ENCODE results near the gene PLEKHG4B. TPM values are rescaled to one million over a fixed set of nuclear protein-coding genes. Genes with fewer than 3 reads are reported as not detected.

The PLEKHG4B gene
- total RNA-seq, 1 experiment from 2014 or later = not detected

DNA sequence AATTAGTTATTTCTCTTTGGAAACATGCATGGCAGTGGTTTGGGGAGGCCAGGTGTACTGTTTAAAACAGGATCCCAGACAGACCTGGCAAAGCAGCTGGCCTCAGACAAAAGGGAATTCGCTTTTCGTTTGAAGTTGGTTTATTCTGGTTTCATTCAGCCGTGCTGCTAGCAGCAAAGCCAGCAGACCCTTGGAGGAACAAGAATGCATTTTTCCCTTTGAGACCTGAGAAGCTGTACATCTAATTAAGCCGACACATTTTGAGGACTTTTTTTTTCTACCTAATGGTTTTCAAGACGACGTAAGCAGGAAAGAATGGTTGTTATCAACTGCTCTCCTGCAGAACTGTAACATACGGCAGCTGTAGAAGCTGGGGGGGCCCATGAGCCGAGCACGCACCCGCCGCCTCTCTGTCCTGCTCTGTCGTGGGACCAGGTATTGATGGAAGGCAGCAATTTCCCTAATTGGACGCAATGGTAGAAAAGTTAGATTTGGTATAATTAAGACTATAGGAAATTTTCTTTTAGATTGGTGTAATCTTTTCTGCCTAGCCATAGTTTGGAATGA is 13.6 kb downstream of the PLEKHG4B start:
- Histone ChIP-seq H3K4me3 (no peak overlapping the region), H3K27me3 (peaks cover 30% of the 10 kb centered on the region), H3K9me3 (no peaks in the 10 kb centered on the region), H3K36me3 (no peaks in the 10 kb centered on the region)
- DNase-seq = no peak

DNA sequence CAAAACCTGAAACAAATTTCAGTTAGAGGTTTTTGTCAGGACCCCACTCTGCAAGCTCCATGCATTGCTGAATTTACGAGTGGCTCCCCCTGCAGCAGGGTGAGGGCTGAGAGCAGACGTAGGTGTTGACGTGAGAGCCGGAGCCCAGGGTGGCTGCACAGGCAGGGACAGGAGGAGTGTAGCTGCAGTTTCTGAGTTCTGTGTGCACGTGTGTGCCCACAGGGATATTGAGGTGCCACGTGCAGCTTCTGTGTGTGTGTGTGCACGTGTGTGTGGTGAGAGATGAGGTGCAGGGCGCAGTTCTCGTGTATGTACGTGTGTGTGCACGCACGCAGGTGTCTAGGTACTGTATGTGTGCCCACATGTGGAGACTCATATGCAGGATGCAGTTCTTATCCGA is 14.6 kb downstream of the PLEKHG4B start:
- no peak overlapping the region for H3K4me3 ChIP-seq

DNA sequence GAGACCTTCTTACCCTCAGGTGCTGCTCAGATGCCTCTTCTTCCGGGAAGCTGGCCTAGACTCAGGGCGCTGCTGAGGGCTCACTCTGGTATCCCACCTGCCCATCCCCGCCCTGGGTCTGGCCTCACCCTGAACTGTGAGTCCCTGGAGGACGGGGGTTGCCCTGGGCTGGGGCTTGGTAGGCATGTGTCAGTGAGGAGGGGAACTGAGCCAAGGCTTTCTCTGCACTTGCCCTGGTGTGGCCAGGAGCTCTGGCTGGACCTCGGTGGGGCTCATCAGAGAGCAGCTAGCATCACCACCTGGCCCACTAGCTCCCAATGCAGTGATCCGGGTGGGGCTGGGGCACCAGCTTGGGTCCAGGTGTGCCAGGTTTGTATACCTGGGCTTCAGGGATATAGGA is 15.6 kb downstream of the PLEKHG4B start:
- DNase-seq = no peak
- peaks cover 29% of the 10 kb centered on the region for H3K27me3 ChIP-seq
- H3K4me3 ChIP-seq = no peak overlapping the region
- no peaks in the 10 kb centered on the region for H3K9me3 ChIP-seq
- H3K36me3 ChIP-seq = no peaks in the 10 kb centered on the region

More for the DNA sequence above, 14.6 kb downstream of the PLEKHG4B start:
- H3K9me3 ChIP-seq = no peaks in the 10 kb centered on the region
- H3K27me3 ChIP-seq = peaks cover 30% of the 10 kb centered on the region
- no peaks in the 10 kb centered on the region for H3K36me3 ChIP-seq
- no peak for DNase-seq

DNA sequence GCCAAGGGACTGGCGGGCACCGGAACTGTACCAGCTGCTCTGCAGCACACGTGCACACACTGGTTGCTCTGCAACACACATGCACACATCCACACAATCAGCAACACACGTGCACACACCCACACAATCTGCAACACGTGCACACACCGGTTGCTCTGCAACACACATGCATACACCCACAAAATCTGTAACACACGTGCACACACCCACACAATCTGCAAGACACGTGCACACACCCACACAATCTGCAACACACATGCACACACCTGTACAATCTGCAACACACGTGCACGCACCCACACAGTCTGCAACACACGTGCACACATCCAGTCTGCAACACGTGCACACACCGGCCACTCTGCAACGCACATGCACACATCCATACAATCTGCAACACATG is 17.9 kb downstream of the PLEKHG4B start:
- DNase-seq = no peak
- no peak overlapping the region for H3K4me3 ChIP-seq
- H3K9me3 ChIP-seq = no peaks in the 10 kb centered on the region
- H3K27me3 ChIP-seq = peaks cover 12% of the 10 kb centered on the region
- no peaks in the 10 kb centered on the region for H3K36me3 ChIP-seq

DNA sequence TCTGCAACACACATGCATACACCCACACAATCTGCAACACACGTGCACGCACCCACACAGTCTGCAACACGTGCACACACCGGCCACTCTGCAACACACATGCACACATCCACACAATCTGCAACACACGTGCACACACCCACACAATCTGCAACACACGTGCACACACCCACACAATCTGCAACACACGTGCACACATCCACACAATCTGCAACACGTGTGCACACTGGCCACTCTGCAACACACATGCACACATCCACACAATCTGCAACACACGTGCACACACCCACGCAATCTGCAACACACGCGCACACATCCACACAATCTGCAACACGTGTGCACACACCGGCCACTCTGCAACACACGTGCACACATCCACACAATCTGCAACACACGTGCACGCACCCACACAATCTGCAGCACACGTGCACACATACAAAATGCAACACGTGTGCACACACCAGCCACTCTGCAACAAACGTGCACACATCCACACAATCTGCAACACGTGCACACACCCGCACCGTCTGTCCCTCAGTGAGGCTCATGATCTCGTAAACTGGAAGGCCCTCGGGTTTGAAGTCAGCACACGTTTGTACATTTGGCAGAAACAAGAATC is 18.4 kb downstream of the PLEKHG4B start:
- DNase-seq = no peak
- Histone ChIP-seq H3K36me3 (no peaks in the 10 kb centered on the region), H3K9me3 (no peaks in the 10 kb centered on the region), H3K27me3 (peaks cover 6% of the 10 kb centered on the region), H3K4me3 (no peak overlapping the region)

DNA sequence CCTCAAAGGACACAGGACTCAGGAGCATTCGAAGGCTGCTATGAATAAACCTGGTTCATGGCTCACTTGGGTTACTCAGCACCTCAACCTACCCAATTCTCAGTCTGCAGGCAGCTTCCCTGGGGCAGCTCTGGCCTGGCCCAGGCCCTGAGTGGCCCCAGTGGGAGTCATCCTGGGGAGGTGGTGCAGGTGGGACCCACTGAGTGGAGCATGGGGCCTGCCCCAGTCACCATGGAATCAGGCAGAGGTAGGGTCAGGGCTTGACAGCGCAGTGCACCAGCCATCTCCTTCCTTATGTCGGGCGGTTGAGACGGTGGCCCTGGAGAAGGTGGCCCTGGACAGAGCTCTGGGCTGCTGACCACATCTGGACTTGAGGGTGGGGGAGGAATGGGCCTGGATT is 19.2 kb downstream of the PLEKHG4B start:
- Histone ChIP-seq H3K9me3 (no peaks in the 10 kb centered on the region), H3K36me3 (no peaks in the 10 kb centered on the region), H3K4me3 (no peak overlapping the region), H3K27me3 (no peaks in the 10 kb centered on the region)
- DNase-seq = no peak

DNA sequence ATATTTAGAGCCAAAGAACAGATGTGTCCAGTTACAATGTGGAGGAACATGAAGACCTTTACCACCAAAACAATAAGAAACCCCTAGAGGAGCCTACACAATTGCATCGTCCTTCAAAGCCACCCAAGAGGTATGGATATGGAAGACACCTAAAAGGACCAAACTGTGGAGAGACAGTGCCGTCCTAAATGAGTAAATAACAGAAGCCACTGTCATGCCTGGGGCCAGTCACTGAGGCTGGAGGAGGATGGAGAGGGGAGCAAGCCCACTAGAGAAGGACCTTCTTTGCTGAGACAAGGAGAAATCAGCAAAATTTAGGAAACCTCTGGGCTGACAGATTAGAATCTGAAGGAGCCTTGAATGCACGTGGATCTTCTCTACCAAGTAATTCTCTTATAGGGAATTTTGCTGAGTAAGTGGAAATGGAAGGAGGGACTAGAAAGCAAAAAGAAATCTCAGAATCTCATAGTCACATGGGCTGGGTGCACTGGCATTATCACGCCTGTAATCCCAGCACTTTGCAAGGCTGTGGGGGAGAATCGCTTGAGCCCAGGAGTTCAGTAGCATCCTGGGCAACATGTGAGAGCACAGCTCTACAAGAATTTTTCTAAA is 27.6 kb downstream of the PLEKHG4B start:
- no peak for DNase-seq
- Histone ChIP-seq H3K4me3 (no peak overlapping the region), H3K36me3 (no peaks in the 10 kb centered on the region), H3K9me3 (peaks cover 10% of the 10 kb centered on the region), H3K27me3 (peaks cover 3% of the 10 kb centered on the region; the same call in 1 of the 2 replicates)

DNA sequence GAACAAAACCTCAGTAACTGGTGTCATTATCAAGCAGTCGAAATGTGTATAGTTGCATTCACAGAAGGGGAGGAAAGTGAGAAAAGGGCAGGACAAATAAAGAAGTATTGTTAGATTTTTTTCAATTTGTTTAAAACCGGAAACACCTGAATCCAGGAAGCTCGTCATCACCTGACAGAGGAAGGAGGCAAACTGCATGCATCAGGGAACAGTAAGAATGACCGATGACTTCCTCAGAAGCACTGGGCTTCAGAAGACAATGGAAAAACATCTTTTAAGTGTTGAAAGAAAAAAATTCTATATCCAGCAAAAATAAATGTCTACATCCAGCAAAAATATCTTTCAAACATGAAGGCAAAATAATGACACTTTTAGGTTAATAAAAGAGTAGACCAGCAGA is 29.5 kb downstream of the PLEKHG4B start:
- Histone ChIP-seq H3K4me3 (no peak overlapping the region), H3K27me3 (peaks cover 1% of the 10 kb centered on the region; the same call in 1 of the 2 replicates), H3K36me3 (no peaks in the 10 kb centered on the region), H3K9me3 (peaks cover 10% of the 10 kb centered on the region)
- DNase-seq = no peak

DNA sequence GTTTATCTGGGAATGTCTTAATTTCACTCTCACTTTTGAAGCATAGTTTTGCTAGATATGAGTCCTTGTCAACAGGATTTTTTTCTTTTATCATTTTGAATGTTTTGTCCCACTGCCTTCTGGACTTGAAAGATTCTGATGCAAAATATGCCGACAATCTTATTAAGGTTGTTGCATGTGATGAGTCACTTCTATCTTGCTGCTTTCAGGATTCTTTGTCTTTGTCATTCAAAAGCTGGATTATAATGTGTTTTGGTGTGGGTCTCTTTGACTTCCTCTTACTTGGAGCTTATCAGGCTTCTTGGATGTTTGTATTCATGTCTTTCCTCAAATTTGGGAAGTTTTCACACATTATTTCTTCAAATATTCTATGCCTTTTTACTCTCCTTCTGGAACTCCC is 33.8 kb downstream of the PLEKHG4B start:
- H3K4me3 ChIP-seq = no peak overlapping the region
- H3K9me3 ChIP-seq = peaks cover 10% of the 10 kb centered on the region
- no peak for DNase-seq
- H3K36me3 ChIP-seq = no peaks in the 10 kb centered on the region
- 0 out of 2 replicates have a peak, but pooled peaks cover 10% of the 10 kb centered on the region for H3K27me3 ChIP-seq

DNA sequence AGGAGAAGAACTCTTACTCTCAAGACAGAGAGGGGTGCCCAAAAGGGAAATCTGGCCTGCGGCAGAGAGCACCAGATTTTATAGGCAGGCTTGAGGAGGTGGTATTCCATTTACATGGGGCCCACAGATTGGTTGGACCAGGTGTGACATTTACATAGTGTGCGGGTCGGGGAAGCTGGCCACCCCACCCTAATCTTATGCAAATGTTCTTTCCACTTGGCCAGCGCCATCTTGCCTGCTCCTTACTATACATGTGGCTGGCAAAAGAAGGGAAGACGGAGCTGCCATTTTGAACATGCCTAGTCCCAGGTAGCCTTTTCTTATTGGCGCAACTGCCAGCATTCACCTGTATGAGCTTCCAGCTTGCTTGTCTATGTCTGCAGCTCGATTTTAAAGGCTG is 34.8 kb downstream of the PLEKHG4B start:
- Histone ChIP-seq H3K36me3 (no peaks in the 10 kb centered on the region), H3K27me3 (peaks cover 10% of the 10 kb centered on the region; the same call in 1 of the 2 replicates), H3K4me3 (no peak overlapping the region), H3K9me3 (peaks cover 3% of the 10 kb centered on the region; the same call in 1 of the 2 replicates)
- DNase-seq = no peak

DNA sequence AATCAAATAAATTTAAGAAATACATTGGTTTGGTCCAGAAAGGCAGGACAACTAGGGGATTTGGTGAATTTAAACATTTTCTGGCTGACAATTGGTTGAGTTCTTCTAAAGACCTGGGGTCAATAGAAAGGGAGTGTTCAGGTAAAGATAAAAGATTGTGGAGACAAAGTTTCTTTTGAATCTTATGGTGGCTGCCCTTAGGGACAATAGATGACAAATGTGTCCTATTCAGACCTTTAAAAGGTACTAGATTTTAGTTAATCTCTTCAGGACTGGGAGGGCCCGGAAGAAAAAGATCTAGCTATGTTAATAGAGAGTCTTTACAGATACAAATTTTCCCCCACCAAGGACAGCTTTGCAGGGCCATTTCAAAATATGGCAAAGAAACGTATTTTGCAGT is 35.9 kb downstream of the PLEKHG4B start:
- Histone ChIP-seq H3K27me3 (peaks cover 13% of the 10 kb centered on the region; the same call in 1 of the 2 replicates), H3K4me3 (no peak overlapping the region), H3K9me3 (no peaks in the 10 kb centered on the region), H3K36me3 (no peaks in the 10 kb centered on the region)
- no peak for DNase-seq

DNA sequence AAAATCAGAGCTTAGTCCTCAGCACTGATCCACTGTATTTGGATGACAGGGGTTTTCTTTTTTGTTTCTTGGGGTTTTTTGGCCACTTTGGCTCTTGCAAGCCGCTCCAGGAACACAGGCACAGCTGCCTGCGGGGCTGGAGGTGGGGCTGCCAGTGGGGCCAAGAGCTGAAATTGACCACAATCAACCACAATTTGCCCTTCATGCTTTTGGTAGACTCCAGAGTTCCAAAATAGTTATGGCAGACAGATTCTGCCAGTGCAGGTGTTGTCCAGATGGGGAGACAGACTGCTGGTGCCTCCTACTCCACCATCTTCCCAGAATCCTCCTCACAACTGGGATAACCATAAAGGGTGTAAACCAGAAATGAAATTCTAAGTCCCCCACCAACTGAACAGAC is 36.5 kb downstream of the PLEKHG4B start:
- Histone ChIP-seq H3K27me3 (peaks cover 16% of the 10 kb centered on the region), H3K9me3 (no peaks in the 10 kb centered on the region), H3K36me3 (no peaks in the 10 kb centered on the region), H3K4me3 (no peak overlapping the region)
- no peak for DNase-seq

DNA sequence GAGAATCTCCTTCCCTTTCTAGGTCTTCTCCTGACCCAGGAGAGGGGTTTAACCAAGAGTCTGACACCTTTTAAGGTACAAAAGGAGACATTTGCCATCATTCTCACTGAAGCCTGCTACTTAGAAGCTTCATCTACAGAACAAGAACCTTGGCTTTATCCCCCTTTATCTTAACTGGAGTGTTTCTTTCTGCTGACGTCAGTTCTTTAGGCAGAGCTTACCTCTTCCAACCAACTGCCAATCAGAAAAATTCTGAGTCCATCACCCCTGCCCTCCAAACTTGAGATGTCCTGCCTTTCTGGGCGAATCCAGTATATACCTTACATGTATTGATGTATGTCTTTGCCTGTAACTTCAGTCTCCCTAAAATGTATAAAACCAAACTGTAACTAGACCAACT is 37.2 kb downstream of the PLEKHG4B start:
- no peaks in the 10 kb centered on the region for H3K9me3 ChIP-seq
- DNase-seq = no peak
- no peak overlapping the region for H3K4me3 ChIP-seq
- peaks cover 18% of the 10 kb centered on the region for H3K27me3 ChIP-seq
- no peaks in the 10 kb centered on the region for H3K36me3 ChIP-seq

DNA sequence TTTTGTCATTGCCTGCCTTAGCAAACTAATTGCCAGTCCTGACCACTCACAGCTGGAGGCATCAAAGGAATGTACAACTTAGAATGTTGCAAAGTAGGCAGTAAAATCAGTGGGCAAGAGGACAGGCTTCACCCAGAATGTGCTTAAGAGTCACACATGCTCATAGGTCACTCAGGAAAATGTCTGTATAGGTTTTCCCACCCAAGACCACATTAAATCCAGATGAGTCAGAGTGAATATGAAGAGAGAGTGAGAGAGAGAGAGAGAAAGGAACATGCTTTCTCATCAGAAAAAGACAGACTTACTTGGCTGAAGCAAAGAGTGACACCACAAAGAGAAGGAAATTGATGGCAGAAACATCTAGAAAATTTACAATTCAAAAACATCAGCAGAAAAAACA is 37.9 kb downstream of the PLEKHG4B start:
- no peak overlapping the region for H3K4me3 ChIP-seq
- H3K36me3 ChIP-seq = no peaks in the 10 kb centered on the region
- H3K27me3 ChIP-seq = peaks cover 18% of the 10 kb centered on the region
- no peaks in the 10 kb centered on the region for H3K9me3 ChIP-seq
- no peak for DNase-seq

DNA sequence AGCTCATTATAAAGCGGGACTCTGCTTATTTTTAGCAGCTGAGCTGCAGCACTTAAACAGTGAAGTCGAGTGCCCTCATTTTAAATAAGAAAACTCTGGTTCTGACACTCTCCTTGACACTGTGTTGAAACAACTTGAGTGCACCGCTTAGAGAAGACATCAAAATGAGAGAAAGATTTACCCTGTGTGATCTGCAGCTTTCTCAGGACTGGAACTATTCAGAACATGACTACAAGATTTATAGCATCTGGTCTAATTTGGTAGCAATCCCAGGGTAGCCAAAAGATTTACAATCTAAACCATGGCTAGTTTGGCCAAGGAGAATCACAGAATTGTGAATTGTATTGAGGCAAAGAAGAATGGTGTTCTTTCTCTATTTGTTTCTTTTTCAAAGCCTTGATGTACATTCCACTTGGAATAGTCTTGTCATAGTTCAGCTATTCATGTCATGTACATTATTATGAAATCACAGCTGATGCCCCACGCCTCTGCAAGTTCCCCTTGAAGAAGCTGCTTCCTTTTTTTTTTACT is 38.7 kb downstream of the PLEKHG4B start:
- Histone ChIP-seq H3K9me3 (no peaks in the 10 kb centered on the region), H3K27me3 (peaks cover 18% of the 10 kb centered on the region), H3K36me3 (no peaks in the 10 kb centered on the region), H3K4me3 (no peak overlapping the region)
- DNase-seq = no peak

DNA sequence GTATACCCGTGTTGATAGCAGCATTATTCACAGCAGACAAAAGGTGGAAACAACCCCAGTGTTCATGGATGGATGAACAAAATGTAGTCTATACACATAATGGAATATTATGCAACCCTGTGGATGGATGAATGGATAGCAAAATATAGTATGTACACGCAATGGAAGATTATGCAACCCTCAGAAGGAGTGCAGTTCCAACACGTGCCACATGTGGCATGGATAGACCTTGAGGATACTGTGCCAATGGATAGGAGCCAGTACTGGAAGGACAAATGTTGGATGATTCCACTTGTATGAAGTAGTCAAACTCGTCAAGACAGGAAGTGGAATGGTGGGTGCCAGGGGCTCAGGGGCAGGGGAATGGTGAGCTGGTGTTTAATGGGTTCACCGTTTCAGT is 44.9 kb downstream of the PLEKHG4B start:
- H3K9me3 ChIP-seq = no peaks in the 10 kb centered on the region
- H3K4me3 ChIP-seq = no peak overlapping the region
- H3K27me3 ChIP-seq = peaks cover 11% of the 10 kb centered on the region
- no peaks in the 10 kb centered on the region for H3K36me3 ChIP-seq
- no peak for DNase-seq

DNA sequence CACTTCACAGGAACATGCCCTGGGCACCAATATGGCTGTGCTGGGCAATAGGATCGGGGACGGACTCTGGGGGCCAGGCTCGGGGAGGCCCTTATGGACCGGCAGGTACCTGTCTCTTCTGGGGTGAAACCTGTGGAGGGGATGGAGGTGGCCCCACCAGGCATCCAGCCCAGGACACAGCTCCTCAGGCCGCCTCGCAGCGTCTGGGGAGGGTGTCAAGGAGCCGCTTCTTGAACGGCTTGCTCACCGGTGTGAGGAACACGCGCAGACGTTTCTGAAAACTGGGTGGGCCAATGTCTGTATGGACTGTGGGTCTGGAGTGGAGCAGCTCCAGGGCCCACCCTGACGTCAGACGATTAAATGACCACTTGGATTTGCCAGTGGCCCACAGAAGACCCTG is 45.8 kb downstream of the PLEKHG4B start:
- DNase-seq = no peak
- Histone ChIP-seq H3K4me3 (no peak overlapping the region), H3K27me3 (peaks cover 9% of the 10 kb centered on the region; the same call in 1 of the 2 replicates), H3K9me3 (no peaks in the 10 kb centered on the region), H3K36me3 (no peaks in the 10 kb centered on the region)

DNA sequence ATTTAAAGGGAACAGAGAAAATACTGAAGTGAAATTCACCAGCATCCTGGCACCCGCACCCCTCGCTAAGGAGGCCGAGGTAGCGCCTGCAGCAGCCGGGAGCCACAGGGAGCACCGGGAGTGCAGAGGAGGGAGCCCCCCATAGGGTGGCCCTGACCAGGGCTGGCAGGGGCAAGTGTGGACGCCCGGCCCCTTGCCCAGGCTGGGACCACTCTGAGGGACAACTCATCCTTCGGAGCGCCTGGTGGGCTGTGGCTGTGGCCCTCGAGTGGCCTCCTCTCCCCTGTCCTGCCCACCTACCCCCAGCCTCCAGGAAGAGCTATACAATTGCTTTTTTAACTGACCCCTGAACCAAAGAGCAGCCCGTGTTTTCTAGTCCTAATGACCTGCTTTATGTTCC is 47.0 kb downstream of the PLEKHG4B start:
- H3K36me3 ChIP-seq = no peaks in the 10 kb centered on the region
- H3K4me3 ChIP-seq = no peak overlapping the region
- no peak for DNase-seq
- H3K9me3 ChIP-seq = no peaks in the 10 kb centered on the region
- H3K27me3 ChIP-seq = peaks cover 4% of the 10 kb centered on the region; the same call in 1 of the 2 replicates

All from MG63 (cell line).